Upper lobe of left lung (tissue), 6 donors: ENCODE measurements around the gene TPRX2. TPM values are rescaled to one million over a fixed set of nuclear protein-coding genes. Genes with fewer than 3 reads are reported as not detected.

Experiments used
- ATAC-seq, 2 donors: fragments of 200-7000 bp; cut with Tn5 transposase; one replicate each; pipeline ENCODE4 v1.9.1; 2022; ENCODE audit warnings: mild to moderate bottlenecking in 2 of 2, moderate library complexity in 2 of 2; ENCODE audit not compliant: low FRiP score in 2 of 2
- DNase-seq, 2 donors: peaks; one replicate each; pipeline ENCODE4 v3.0.0-alpha.2; 2019 to 2020
- H3K27ac ChIP-seq, 4 donors: fragments of 200-600 bp; sonication (generic); one replicate each; pipeline ENCODE4 v1.5.1; 2016 to 2019
- H3K27me3 ChIP-seq, 4 donors: fragments of 200-600 bp; sonication (generic); one replicate each; pipeline ENCODE4 v1.5.1; 2017 to 2019
- H3K36me3 ChIP-seq, 4 donors: fragments of 200-600 bp; sonication (generic); one replicate each; pipeline ENCODE4 v1.5.1; 2016 to 2019
- H3K4me1 ChIP-seq, 4 donors: fragments of 200-600 bp; sonication (generic); one replicate each; pipeline ENCODE4 v1.5.1; 2018 to 2019
- H3K4me3 ChIP-seq, 4 donors: fragments of 200-600 bp; sonication (generic); one replicate each; pipeline ENCODE4 v1.5.1; 2017 to 2019; ENCODE audit warnings: mild to moderate bottlenecking in 2 of 4, moderate library complexity in 1 of 4
- H3K9me3 ChIP-seq, 4 donors: fragments of 200-600 bp; sonication (generic); one replicate each; pipeline ENCODE4 v1.5.1; 2018 to 2019
- EP300 ChIP-seq, 4 donors: sonication (generic); formaldehyde crosslinking; IDR thresholded peaks; one replicate each; pipeline ENCODE4 v1.5.1; 2017; ENCODE audit warnings: antibody characterized with exemption in 4 of 4, control low read depth in 2 of 4
- POLR2A ChIP-seq, 4 donors: fragments of 450-650 bp; IDR thresholded peaks; one replicate each; pipeline ENCODE4 v1.5.1; 2016 to 2017; ENCODE audit warnings: antibody characterized with exemption in 4 of 4, mild to moderate bottlenecking in 2 of 4
- POLR2AphosphoS5 ChIP-seq, 2 donors: sonication (generic); formaldehyde crosslinking; IDR thresholded peaks; one replicate each; pipeline ENCODE4 v1.5.1; 2017; ENCODE audit warnings: antibody characterized with exemption in 2 of 2
- WGBS, 2 donors: methylation state at CpG; one replicate each; pipeline ENCODE4 v1.1.5; 2017 to 2018; 5-methylcytosine and 5-hydroxymethylcytosine counted together
- total RNA-seq, 6 donors: library from RNA; depleted of rRNA in 4 of 6; stranded (reverse); fragments of >200 nt in 4 of 6; gene quantifications; one replicate each; pipeline versions ENCODE4 v1.1.0 to v1.2.1, GENCODE V29; 2016 to 2021
- TF ChIP-seq, protein P1 (sequence below), 6 experiments: fragments of 450-650 bp in 4 of 6; fragments of 200-600 bp in 2 of 6; sonication (generic) in 2 of 6; IDR thresholded peaks; one replicate each; pipeline ENCODE4 v1.5.1; 2016 to 2019; ENCODE audit warnings: antibody characterized with exemption in 6 of 6
- donor health status: DM: no; HTN: no; CAD: no; lungs with moderate emphysema.
- donor health status: DM: no; HTN: yes; CAD: no; lungs with severe emphysema.

The TPRX2 gene
- total RNA-seq, 6 donors from 2014 or later, result not detected

GRCh38 chr19:47890865-47891621, 32.0 kb downstream of the TPRX2 start:
- peaks cover 0 to 5% (median 0%) of the 10 kb centered on the region in 4 donors for H3K9me3 ChIP-seq
- DNase-seq, result no peak
- no peaks in the 10 kb centered on the region for H3K27me3 ChIP-seq
- H3K27ac ChIP-seq, result no peak overlapping the region
- H3K4me1 ChIP-seq, result peaks cover 0 to 4% (median 0%) of the 10 kb centered on the region in 4 donors
- 68 to 73% methylated on average over 7 of the region's 7 CpGs for WGBS, 2 donors
- ATAC-seq, result no peak
- H3K36me3 ChIP-seq, result no peaks in the 10 kb centered on the region
- no peak overlapping the region for H3K4me3 ChIP-seq
- no peak for TF ChIP-seq POLR2A (IDR thresholded peaks at IDR 0.05)
- TF ChIP-seq, protein P1, sequence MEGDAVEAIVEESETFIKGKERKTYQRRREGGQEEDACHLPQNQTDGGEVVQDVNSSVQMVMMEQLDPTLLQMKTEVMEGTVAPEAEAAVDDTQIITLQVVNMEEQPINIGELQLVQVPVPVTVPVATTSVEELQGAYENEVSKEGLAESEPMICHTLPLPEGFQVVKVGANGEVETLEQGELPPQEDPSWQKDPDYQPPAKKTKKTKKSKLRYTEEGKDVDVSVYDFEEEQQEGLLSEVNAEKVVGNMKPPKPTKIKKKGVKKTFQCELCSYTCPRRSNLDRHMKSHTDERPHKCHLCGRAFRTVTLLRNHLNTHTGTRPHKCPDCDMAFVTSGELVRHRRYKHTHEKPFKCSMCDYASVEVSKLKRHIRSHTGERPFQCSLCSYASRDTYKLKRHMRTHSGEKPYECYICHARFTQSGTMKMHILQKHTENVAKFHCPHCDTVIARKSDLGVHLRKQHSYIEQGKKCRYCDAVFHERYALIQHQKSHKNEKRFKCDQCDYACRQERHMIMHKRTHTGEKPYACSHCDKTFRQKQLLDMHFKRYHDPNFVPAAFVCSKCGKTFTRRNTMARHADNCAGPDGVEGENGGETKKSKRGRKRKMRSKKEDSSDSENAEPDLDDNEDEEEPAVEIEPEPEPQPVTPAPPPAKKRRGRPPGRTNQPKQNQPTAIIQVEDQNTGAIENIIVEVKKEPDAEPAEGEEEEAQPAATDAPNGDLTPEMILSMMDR (IDR thresholded peaks at IDR 0.05), result no peak
- TF ChIP-seq EP300 (IDR thresholded peaks at IDR 0.05), result no peak
- no peak for TF ChIP-seq POLR2AphosphoS5 (IDR thresholded peaks at IDR 0.05)

GRCh38 chr19:47891622-47891922, 32.5 kb downstream of the TPRX2 start:
- Histone ChIP-seq H3K27ac (peak overlapping the region in 1 of 4 donors; percentile 45), H3K4me1 (peaks cover 0 to 4% (median 0%) of the 10 kb centered on the region in 4 donors), H3K36me3 (no peaks in the 10 kb centered on the region), H3K4me3 (no peak overlapping the region), H3K9me3 (peaks cover 0 to 10% (median 0%) of the 10 kb centered on the region in 4 donors), H3K27me3 (no peaks in the 10 kb centered on the region)
- ATAC-seq, result no peak
- WGBS, 2 donors, result 56 to 61% methylated on average over 2 of the region's 2 CpGs
- no peak for TF ChIP-seq EP300 (IDR thresholded peaks at IDR 0.05)
- no peak for TF ChIP-seq POLR2A (IDR thresholded peaks at IDR 0.05)
- TF ChIP-seq, protein P1 (IDR thresholded peaks at IDR 0.05), result no peak
- TF ChIP-seq POLR2AphosphoS5 (IDR thresholded peaks at IDR 0.05), result no peak
- no peak for DNase-seq

GRCh38 chr19:47891923-47892666, 33.1 kb downstream of the TPRX2 start:
- Histone ChIP-seq H3K9me3 (peaks cover 0 to 10% (median 0%) of the 10 kb centered on the region in 4 donors), H3K27me3 (no peaks in the 10 kb centered on the region), H3K4me3 (no peak overlapping the region), H3K4me1 (peaks cover 0 to 4% (median 0%) of the 10 kb centered on the region in 4 donors), H3K27ac (peak overlapping the region in 1 of 4 donors; percentile 45), H3K36me3 (no peaks in the 10 kb centered on the region)
- 47 to 52% methylated on average over 7 of the region's 7 CpGs for WGBS, 2 donors
- ATAC-seq, result no peak
- no peak for TF ChIP-seq POLR2A (IDR thresholded peaks at IDR 0.05)
- no peak for TF ChIP-seq POLR2AphosphoS5 (IDR thresholded peaks at IDR 0.05)
- TF ChIP-seq, protein P1 (IDR thresholded peaks at IDR 0.05), result no peak
- TF ChIP-seq EP300 (IDR thresholded peaks at IDR 0.05), result no peak
- no peak for DNase-seq

- H3K27me3 ChIP-seq, result no peaks in the 10 kb centered on the region
- no peak for ATAC-seq
- no peaks in the 10 kb centered on the region for H3K36me3 ChIP-seq
- 85 to 87% methylated on average over 5 of the region's 5 CpGs for WGBS, 2 donors
- no peak for DNase-seq
- peaks cover 0 to 10% (median 0%) of the 10 kb centered on the region in 4 donors for H3K9me3 ChIP-seq
- no peak overlapping the region for H3K4me3 ChIP-seq
- H3K4me1 ChIP-seq, result peaks cover 0 to 4% (median 0%) of the 10 kb centered on the region in 4 donors
- H3K27ac ChIP-seq, result peak overlapping the region in 1 of 4 donors; percentile 35
- TF ChIP-seq, protein P1 (IDR thresholded peaks at IDR 0.05), result no peak
- TF ChIP-seq EP300 (IDR thresholded peaks at IDR 0.05) (no peak), POLR2A (IDR thresholded peaks at IDR 0.05) (no peak), POLR2AphosphoS5 (IDR thresholded peaks at IDR 0.05) (no peak)
Observed at GRCh38 chr19:47895165-47895782, 36.2 kb downstream of the TPRX2 start.
